GM12878 (cell line): Measurements from ENCODE around the gene RHOC. TPM values are rescaled to one million over a fixed set of nuclear protein-coding genes. Genes with fewer than 3 reads are reported as not detected.

Experiments
- ATAC-seq: fragments of 200-7000 bp; cut with Tn5 transposase; 3 replicates; pipeline ENCODE4 v1.9.1; 2020; ENCODE audit warnings: mild to moderate bottlenecking, moderate library complexity
- BruUV-seq: library from RNA; stranded (reverse); fragments of 400-500 nt; replicated peaks from 2 replicates; lab custom pipeline; 2021; lab: Mats Ljungman, UMichigan
- CTCF ChIA-PET: fragments of 300-600 bp; sonication (Branson Sonifier 250); formaldehyde crosslinking; extraction: SDS; loops from one replicate; lab custom pipeline; 2021; ENCODE audit warnings: inconsistent platforms; lab: Yijun Ruan, JAX
- POLR2A ChIA-PET: fragments of 350-600 bp; formaldehyde crosslinking; extraction: SDS; loops from one replicate; lab custom pipeline; 2021; ENCODE audit warnings: inconsistent platforms; lab: Charles Lee
- RAD21 ChIA-PET: fragments of 300-600 bp; sonication (Branson Sonifier 250); formaldehyde crosslinking; loops from one replicate; lab custom pipeline; 2023; ENCODE audit warnings: antibody characterized with exemption; ENCODE audit not compliant: unreplicated experiment; lab: Charles Lee
- SMC1A ChIA-PET: fragments of 300-600 bp; sonication (Branson Sonifier 250); formaldehyde crosslinking; loops from one replicate; lab custom pipeline; 2023; ENCODE audit not compliant: unreplicated experiment, uncharacterized antibody; lab: Charles Lee
- DNase-seq: peaks from one replicate; pipeline ENCODE4 v3.0.0-alpha.2; 2011; ENCODE audit warnings: low read depth, low spot score
- FAIRE-seq: peaks from 3 replicates; lab custom pipeline; 2011; peaks lifted over from hg19 to GRCh38; lab: Jason Lieb, UNC
- H2AFZ ChIP-seq: 2 replicates; pipeline ENCODE4 v1.6.0; 2011; ENCODE audit warnings: low read depth, low read length, control low read depth; ENCODE audit not compliant: control insufficient read depth
- H3K27ac ChIP-seq: 2 replicates; pipeline ENCODE4 v1.5.1; 2011; ENCODE audit warnings: control low read depth; ENCODE audit not compliant: control insufficient read depth, insufficient read depth
- H3K27me3 ChIP-seq, 2 experiments: replicated peaks in 1 of 2; 2 replicates each; pipeline versions ENCODE4 v1.6.0 to v1.6.1; 2011; ENCODE audit warnings: low read length in 1 of 2; ENCODE audit not compliant: control insufficient read depth in 2 of 2, insufficient read depth in 2 of 2
- H3K36me3 ChIP-seq, 2 experiments: 2 replicates each; pipeline ENCODE4 v1.5.1; 2011; ENCODE audit warnings: low read length in 1 of 2; ENCODE audit not compliant: control insufficient read depth in 2 of 2, insufficient read depth in 2 of 2
- H3K4me1 ChIP-seq: 2 replicates; pipeline ENCODE4 v1.6.1; 2011; ENCODE audit warnings: mild to moderate bottlenecking, low read length, moderate library complexity, mixed read lengths; ENCODE audit not compliant: control insufficient read depth, insufficient read depth
- H3K4me2 ChIP-seq: 2 replicates; pipeline ENCODE4 v1.6.0; 2011; ENCODE audit warnings: control low read depth; ENCODE audit not compliant: control insufficient read depth, insufficient read depth
- H3K4me3 ChIP-seq: fragments of 200-600 bp; sonication (generic); 2 replicates; pipeline ENCODE4 v1.5.1; 2016
- H3K79me2 ChIP-seq: 2 replicates; pipeline ENCODE4 v1.6.0; 2011; ENCODE audit warnings: low read length; ENCODE audit not compliant: control insufficient read depth, insufficient read depth
- H3K9ac ChIP-seq: 2 replicates; pipeline ENCODE4 v1.8.0; 2011; ENCODE audit warnings: low read length, control low read depth, mixed read lengths; ENCODE audit not compliant: control insufficient read depth, insufficient read depth
- H3K9me3 ChIP-seq: replicated peaks from 3 replicates; pipeline ENCODE4 v1.5.1; 2011; ENCODE audit warnings: mild to moderate bottlenecking, low read length; ENCODE audit not compliant: control insufficient read depth, insufficient read depth
- H4K20me1 ChIP-seq: 2 replicates; pipeline ENCODE4 v1.6.0; 2011; ENCODE audit not compliant: control insufficient read depth, insufficient read depth
- ASH2L ChIP-seq: fragments of 300-600, 200-600 bp; sonication (generic); IDR thresholded peaks from 2 replicates; pipeline ENCODE4 v1.6.1; 2017; ENCODE audit warnings: low read depth, mild to moderate bottlenecking, borderline replicate concordance
- BACH1 ChIP-seq: fragments of 450-650 bp; IDR thresholded peaks from 2 replicates; pipeline ENCODE4 v1.6.1; 2017; ENCODE audit warnings: mild to moderate bottlenecking, borderline replicate concordance
- BCL3 ChIP-seq: IDR thresholded peaks from 2 replicates; pipeline ENCODE4 v1.6.1; 2011; ENCODE audit warnings: borderline replicate concordance, low read depth, mild to moderate bottlenecking, moderate library complexity, low read length; ENCODE audit not compliant: insufficient read depth, poor library complexity, severe bottlenecking
- BMI1 ChIP-seq: fragments of 450-650 bp; IDR thresholded peaks from 2 replicates; pipeline ENCODE4 v1.6.1; 2016; ENCODE audit warnings: mild to moderate bottlenecking, moderate library complexity, borderline replicate concordance
- CBX3 ChIP-seq: fragments of 200-600 bp; sonication (generic); IDR thresholded peaks from 2 replicates; pipeline ENCODE4 v1.6.1; 2016; ENCODE audit warnings: low read depth, borderline replicate concordance
- CHD4 ChIP-seq: fragments of 200-600 bp; sonication (generic); IDR thresholded peaks from 2 replicates; pipeline ENCODE4 v1.6.1; 2016; ENCODE audit warnings: mild to moderate bottlenecking
- EED ChIP-seq: sonication (generic); IDR thresholded peaks from 2 replicates; pipeline ENCODE4 v1.6.1; 2016; ENCODE audit warnings: antibody characterized with exemption, low read depth
- ESRRA ChIP-seq: IDR thresholded peaks from 2 replicates; pipeline ENCODE4 v1.6.1; 2012; ENCODE audit warnings: mild to moderate bottlenecking, low read length, improper control_type of control experiment
- ETV6 ChIP-seq, 2 experiments: fragments of 450-650 bp in 1 of 2; IDR thresholded peaks in 1 of 2; conservative IDR thresholded peaks in 1 of 2; 2 replicates each; pipeline ENCODE4 v1.6.1; 2014; ENCODE audit warnings: antibody characterized with exemption in 1 of 2, borderline replicate concordance in 1 of 2, low read depth in 1 of 2, mild to moderate bottlenecking in 1 of 2, moderate library complexity in 1 of 2
- FOS ChIP-seq: IDR thresholded peaks from 3 replicates; pipeline ENCODE4 v1.6.1; 2011; ENCODE audit warnings: borderline replicate concordance; ENCODE audit not compliant: insufficient read length; ENCODE audit errors: extremely low read depth
- KLF5 ChIP-seq: fragments of 450-650 bp; IDR thresholded peaks from 2 replicates; pipeline ENCODE4 v1.6.1; 2014; ENCODE audit warnings: mild to moderate bottlenecking; ENCODE audit not compliant: partially characterized antibody
- MAX ChIP-seq: IDR thresholded peaks from 2 replicates; pipeline ENCODE4 v1.6.1; 2012; ENCODE audit warnings: low read depth, low read length, improper control_type of control experiment
- MTA2 ChIP-seq: fragments of 450-650 bp; IDR thresholded peaks from 2 replicates; pipeline ENCODE4 v1.6.1; 2016; ENCODE audit warnings: low read depth, mild to moderate bottlenecking, moderate library complexity
- MXI1 ChIP-seq: fragments of 150-350 bp; IDR thresholded peaks from 2 replicates; pipeline ENCODE4 v1.6.1; 2011; ENCODE audit warnings: low read depth, mild to moderate bottlenecking, inconsistent platforms, low read length, improper control_type of control experiment
- NRF1 ChIP-seq: conservative IDR thresholded peaks from 2 replicates; pipeline ENCODE4 v1.6.1; 2011; ENCODE audit warnings: mild to moderate bottlenecking, low read depth, low read length, improper control_type of control experiment
- POLR2AphosphoS2 ChIP-seq: IDR thresholded peaks from 2 replicates; pipeline ENCODE4 v1.6.1; 2011; ENCODE audit warnings: low read depth, mild to moderate bottlenecking, low read length, improper control_type of control experiment, moderate library complexity
- RAD21 ChIP-seq: IDR thresholded peaks from 2 replicates; pipeline ENCODE4 v1.6.1; 2011; ENCODE audit warnings: mild to moderate bottlenecking, low read depth, low read length, moderate library complexity; ENCODE audit not compliant: insufficient read depth
- ZNF24 ChIP-seq: fragments of 450-650 bp; IDR thresholded peaks from 2 replicates; pipeline ENCODE4 v1.6.1; 2017; ENCODE audit warnings: antibody characterized with exemption, mild to moderate bottlenecking
- ZNF384 ChIP-seq: IDR thresholded peaks from 2 replicates; pipeline ENCODE4 v1.6.1; 2012; ENCODE audit warnings: low read depth, mild to moderate bottlenecking, low read length, improper control_type of control experiment, borderline replicate concordance
- WGBS: methylation state at CpG from one replicate; pipeline ENCODE4 v1.1.6; 2016; ENCODE audit warnings: low lambda C conversion rate; ENCODE audit not compliant: insufficient replicate concordance, insufficient coverage; ENCODE audit errors: missing lambda C conversion rate; 5-methylcytosine and 5-hydroxymethylcytosine counted together
- in situ Hi-C: fragments of 300-500 bp; cut with MboI; formaldehyde crosslinking; loops from 9 replicates; pipeline ENCODE4 v1.14.3; 2018; ENCODE audit warnings: mixed read lengths
- intact Hi-C: fragments of 100-400 bp; cut with micrococcal nuclease; formaldehyde crosslinking; loops from one replicate; pipeline ENCODE4 v1.14.2; 2022; ENCODE audit not compliant: unreplicated experiment
- polyA plus RNA-seq, 11 experiments: library from polyadenylated mRNA; depleted of rRNA in 4 of 11; unstranded in 6 of 11; stranded (reverse) in 5 of 11; fragments of >200 nt; fragmentation: Nextera tagmentation in 4 of 11; fragmentation: Illumina TruSeq in 1 of 11; extraction: Ambion mirVana in 4 of 11; extraction: Trizol in 1 of 11; gene quantifications; 1 replicate in 1 of 11; 2 replicates in 10 of 11; pipeline versions ENCODE4 v1.2.1 to v1.2.3, GENCODE V29; 2011 to 2016; ENCODE audit warnings: inconsistent platforms in 2 of 11, missing spikeins in 2 of 11, low read depth in 1 of 11
- total RNA-seq, 4 experiments: library from RNA; depleted of rRNA in 3 of 4; stranded (reverse); fragments of >200 nt in 3 of 4; fragmentation: Illumina TruSeq in 1 of 4; extraction: Trizol in 1 of 4; gene quantifications; 2 replicates each; pipeline versions ENCODE4 v1.2.1 to v1.2.3, GENCODE V29; 2013 to 2021

Gene RHOC
- total and polyA plus RNA-seq, 10 of the 15 experiments (the other 5 are each of a cell fraction or from before 2014, with no cell fraction given): 20.6 to 371 (median 158) TPM

GRCh38 chr1:112688781-112689193, 18.1 kb downstream of the RHOC start:
- ChIA-PET SMC1A (no interaction called here), POLR2A (no interaction called here), CTCF (no interaction called here), RAD21 (no interaction called here)
- H3K27me3 ChIP-seq: no peaks in the 10 kb centered on the region
- FAIRE-seq (no peak), DNase-seq (no peak), ATAC-seq (no peak)
- 0 out of 2 replicates have a peak, but pooled peaks cover 3% of the 10 kb centered on the region for H4K20me1 ChIP-seq
- no peak overlapping the region for H3K4me3 ChIP-seq
- no peak overlapping the region for H3K4me2 ChIP-seq
- intact Hi-C loops (no loop called here), in situ Hi-C loops (no loop called here)
- H3K27ac ChIP-seq: no peak overlapping the region
- peaks cover 11% of the 10 kb centered on the region; the same call in 1 of the 2 replicates for H3K4me1 ChIP-seq
- WGBS: 88% methylated on average over 13 of the region's 13 CpGs
- no TSS peak for BruUV-seq
- no peaks in the 10 kb centered on the region for H3K9me3 ChIP-seq
- H2AFZ ChIP-seq: no peak overlapping the region
- TF ChIP-seq ESRRA: no peak
- TF ChIP-seq ETV6 (conservative IDR thresholded peaks at IDR 0.05 in 1 of 2, IDR thresholded peaks at IDR 0.05 in 1 of 2; ENCODE audit: borderline replicate concordance in 1 of 2, low read depth in 1 of 2): no peak
- TF ChIP-seq ZNF384: no peak
- TF ChIP-seq BMI1: no peak
- TF ChIP-seq EED: no peak
- TF ChIP-seq NRF1: no peak
- no peak for TF ChIP-seq POLR2AphosphoS2
- TF ChIP-seq KLF5: no peak
- no peak for TF ChIP-seq FOS
- no peak for TF ChIP-seq BCL3
- TF ChIP-seq CHD4: no peak
- no peak for TF ChIP-seq ZNF24
- no peak for TF ChIP-seq CBX3
- TF ChIP-seq BACH1: no peak
- TF ChIP-seq MXI1: no peak
- TF ChIP-seq MTA2: no peak
- TF ChIP-seq MAX: no peak
- TF ChIP-seq RAD21: no peak
- no peak for TF ChIP-seq ASH2L
- no peak overlapping the region for H3K9ac ChIP-seq
- H3K36me3 ChIP-seq: peaks cover 3 to 10% of the 10 kb centered on the region in 2 experiments
- no peaks in the 10 kb centered on the region; the same call in 1 of the 2 replicates for H3K79me2 ChIP-seq
